Fibroblast of skin of left biceps (primary cell): Measurements from ENCODE around the gene FXYD1.
"Not testable (repeated sequence)": the region's sequence is repeated elsewhere in the genome, so short reads cannot be mapped to it uniquely, and the experiment has no call there.

Experiments
- DNase-seq, 2 experiments: peaks; one replicate each; pipeline ENCODE4 v3.0.0-alpha.2; 2013; ENCODE audit warnings: low read depth in 2 of 2

FXYD1 gene

GRCh38 chr19:35143231-35143715 is 4.6 kb downstream of the FXYD1 start, which contains the start of gene FXYD7:
TSS of gene FXYD7 (plus strand) at chr19:35143255. CDS start at chr19:35143334, 79 bp downstream.
- no peak for DNase-seq

GRCh38 chr19:35143818-35144217 is 5.2 kb downstream of the FXYD1 start:
- DNase-seq = no peak

- DNase-seq = no peak
Measured at GRCh38 chr19:35144259-35144599, 5.6 kb downstream of the FXYD1 start.

GRCh38 chr19:35144600-35145436 is 6.2 kb downstream of the FXYD1 start:
- no peak for DNase-seq

- DNase-seq = no peak
Measured at GRCh38 chr19:35146746-35147459, 8.3 kb downstream of the FXYD1 start.

- no peak for DNase-seq
Measured at GRCh38 chr19:35149463-35149862, 10.8 kb downstream of the FXYD1 start.

- DNase-seq = no peak
Measured at GRCh38 chr19:35150445-35150844, 11.8 kb downstream of the FXYD1 start.

- DNase-seq = no peak
Measured at GRCh38 chr19:35151273-35152065, 12.8 kb downstream of the FXYD1 start.

GRCh38 chr19:35153129-35153522 is 14.5 kb downstream of the FXYD1 start:
- not testable (repeated sequence) for DNase-seq

- DNase-seq = no peak
Measured at GRCh38 chr19:35153701-35154524, 15.3 kb downstream of the FXYD1 start.

- DNase-seq = peak in 1 of 2 experiments; percentile 46
Measured at GRCh38 chr19:35154525-35155406, 16.1 kb downstream of the FXYD1 start, which contains the start of gene FXYD5. TSS of gene FXYD5 (plus strand) at chr19:35154735. CDS start at chr19:35155551, 816 bp downstream.

GRCh38 chr19:35155441-35155840 is 16.8 kb downstream of the FXYD1 start:
- no peak for DNase-seq

GRCh38 chr19:35155981-35156672 is 17.5 kb downstream of the FXYD1 start:
- DNase-seq = no peak

GRCh38 chr19:35156673-35157014 is 18.0 kb downstream of the FXYD1 start:
- DNase-seq = no peak

GRCh38 chr19:35157431-35157830 is 18.8 kb downstream of the FXYD1 start:
- no peak for DNase-seq

GRCh38 chr19:35159606-35160005 is 21.0 kb downstream of the FXYD1 start:
- no peak for DNase-seq

GRCh38 chr19:35160629-35161433 is 22.2 kb downstream of the FXYD1 start:
- DNase-seq = no peak

GRCh38 chr19:35161434-35161743 is 22.8 kb downstream of the FXYD1 start:
- DNase-seq = no peak
